H1 (cell line): ENCODE results near the gene KISS1R. TPM values are rescaled to one million over a fixed set of nuclear protein-coding genes. Genes with fewer than 3 reads are reported as not detected.

Source experiments
- CTCF ChIP-seq, 3 experiments: IDR thresholded peaks; 1 replicate in 2 of 3; 2 replicates in 1 of 3; pipeline versions ENCODE4 v1.5.1 to v1.6.1; 2011; ENCODE audit warnings: low read length in 3 of 3, mild to moderate bottlenecking in 3 of 3, inconsistent platforms in 2 of 3, low read depth in 1 of 3, moderate library complexity in 1 of 3; ENCODE audit not compliant: insufficient read depth in 1 of 3; ENCODE audit errors: control extremely low read depth in 1 of 3
- HDAC6 ChIP-seq: IDR thresholded peaks from one replicate; pipeline ENCODE4 v1.7.1; 2012; ENCODE audit warnings: low read depth, mild to moderate bottlenecking, inconsistent platforms, low read length, moderate library complexity
- SIN3A ChIP-seq, 2 experiments: IDR thresholded peaks in 1 of 2; conservative IDR thresholded peaks in 1 of 2; 2 replicates each; pipeline ENCODE4 v1.6.1; 2011 to 2012; ENCODE audit warnings: low read length in 2 of 2, improper control_type of control experiment in 1 of 2, low read depth in 1 of 2, mild to moderate bottlenecking in 1 of 2
- TAF7 ChIP-seq: optimal IDR thresholded peaks from 2 replicates; pipeline ENCODE3; 2011; ENCODE audit warnings: low read depth, mild to moderate bottlenecking, inconsistent platforms, low read length, moderate library complexity, borderline replicate concordance
- USF2 ChIP-seq: IDR thresholded peaks from 2 replicates; pipeline ENCODE4 v1.6.1; 2011; ENCODE audit warnings: low read length, improper control_type of control experiment
- YY1 ChIP-seq: IDR thresholded peaks from 2 replicates; pipeline ENCODE4 v1.6.1; 2011; ENCODE audit warnings: low read depth, mild to moderate bottlenecking, low read length
- polyA plus RNA-seq, 7 experiments: library from polyadenylated mRNA; depleted of rRNA in 3 of 7; stranded (reverse) in 5 of 7; unstranded in 2 of 7; fragments of >200 nt in 5 of 7; fragments of 200-250 nt in 2 of 7; gene quantifications; 1 replicate in 5 of 7; 2 replicates in 1 of 7; 4 replicates in 1 of 7; pipeline versions ENCODE4 v1.2.1 to v1.2.3, GENCODE V29; 2011 to 2013; ENCODE audit warnings: missing spikeins in 2 of 7, mixed read lengths in 2 of 7
- total RNA-seq: library from RNA; stranded (reverse); fragmentation: NEBNext Ultra II Directional; extraction: Animal tissue kit (Norgen Biotek cat#: 25700); gene quantifications from 2 replicates; pipeline ENCODE4 v1.2.1, GENCODE V29; 2021

The KISS1R gene
- total and polyA plus RNA-seq, 2 of the 8 experiments (the other 6 are each of a cell fraction or from before 2014, with no cell fraction given), result 2.3 to 2.7 TPM

- TF ChIP-seq SIN3A (conservative IDR thresholded peaks at IDR 0.05 in 1 of 2, IDR thresholded peaks at IDR 0.05 in 1 of 2; ENCODE audit: low read depth in 1 of 2, low read length in 2 of 2) (no peak), TAF7 (no peak), YY1 (no peak), CTCF (IDR thresholded peaks at IDR 0.05; ENCODE audit: control extremely low read depth in 1 of 3, insufficient read depth in 1 of 3, low read depth in 1 of 3, low read length in 3 of 3) (no peak), USF2 (no peak), HDAC6 (no peak)
Observed at GRCh38 chr19:947090-947706, 30.1 kb downstream of the KISS1R start (continued).
